Measurements from ENCODE around the gene LONP1. TPM values are rescaled to one million over a fixed set of nuclear protein-coding genes. Genes with fewer than 3 reads are reported as not detected.

Gene LONP1
- polyA plus RNA-seq, 1 donor from 2014 or later: 43.1 TPM

GRCh38 chr19:5687360-5688198, 32.4 kb downstream of the LONP1 start:
- peak overlapping the region; percentile 56 for H3K4me3 ChIP-seq (ENCODE audit: low read length)
- H3K36me3 ChIP-seq (ENCODE audit: insufficient read depth, low read length): no peaks in the 10 kb centered on the region
- peaks cover 20% of the 10 kb centered on the region for H3K79me2 ChIP-seq (replicated peaks; ENCODE audit: insufficient read depth, low read length)
- H3K27me3 ChIP-seq (ENCODE audit: insufficient read depth, low read depth, low read length): no peaks in the 10 kb centered on the region
- H3K9ac ChIP-seq (ENCODE audit: low read length): no peak overlapping the region
- H3F3A ChIP-seq (ENCODE audit: insufficient read depth, low read length, poor library complexity, severe bottlenecking): no peaks in the 10 kb centered on the region
- H3K9me3 ChIP-seq (ENCODE audit: low read length): no peaks in the 10 kb centered on the region
- peaks cover 11% of the 10 kb centered on the region for H4K20me1 ChIP-seq (ENCODE audit: insufficient read depth)
- H3K9me2 ChIP-seq (ENCODE audit: insufficient read depth, low read length): no peaks in the 10 kb centered on the region
- H3K4me2 ChIP-seq (ENCODE audit: low read length): no peak overlapping the region
- H3K27ac ChIP-seq (ENCODE audit: low read length): no peak overlapping the region
- TF ChIP-seq POLR2AphosphoS5 (IDR thresholded peaks at IDR 0.05) (peak; percentile 5), CTCF (IDR thresholded peaks at IDR 0.05; ENCODE audit: poor library complexity, severe bottlenecking) (peak; percentile 11), EZH2 (IDR thresholded peaks at IDR 0.05; ENCODE audit: borderline replicate concordance, insufficient read depth, low read length, poor library complexity, severe bottlenecking) (no peak), SMC3 (conservative IDR thresholded peaks at IDR 0.05; ENCODE audit: poor library complexity) (no peak)
- H2AFZ ChIP-seq (ENCODE audit: low read depth, low read length): no peak overlapping the region

- H2AFZ ChIP-seq (ENCODE audit: low read depth, low read length): no peak overlapping the region
- no peak overlapping the region for H3K4me2 ChIP-seq (ENCODE audit: low read length)
- H4K20me1 ChIP-seq (ENCODE audit: insufficient read depth): peaks cover 4% of the 10 kb centered on the region
- no peaks in the 10 kb centered on the region for H3K36me3 ChIP-seq (ENCODE audit: insufficient read depth, low read length)
- no peak overlapping the region for H3K27ac ChIP-seq (ENCODE audit: low read length)
- H3K27me3 ChIP-seq (ENCODE audit: insufficient read depth, low read depth, low read length): no peaks in the 10 kb centered on the region
- no peak overlapping the region for H3K9ac ChIP-seq (ENCODE audit: low read length)
- no peaks in the 10 kb centered on the region for H3K9me2 ChIP-seq (ENCODE audit: insufficient read depth, low read length)
- no peaks in the 10 kb centered on the region for H3F3A ChIP-seq (ENCODE audit: insufficient read depth, low read length, poor library complexity, severe bottlenecking)
- H3K9me3 ChIP-seq (ENCODE audit: low read length): no peaks in the 10 kb centered on the region
- H3K79me2 ChIP-seq (replicated peaks; ENCODE audit: insufficient read depth, low read length): peaks cover 18% of the 10 kb centered on the region
- H3K4me3 ChIP-seq (ENCODE audit: low read length): peak overlapping the region; percentile 56
- TF ChIP-seq CTCF (IDR thresholded peaks at IDR 0.05; ENCODE audit: poor library complexity, severe bottlenecking) (peak; percentile 60), RAD21 (conservative IDR thresholded peaks at IDR 0.05) (no peak), POLR2AphosphoS5 (IDR thresholded peaks at IDR 0.05) (peak; percentile 16), EZH2 (IDR thresholded peaks at IDR 0.05; ENCODE audit: borderline replicate concordance, insufficient read depth, low read length, poor library complexity, severe bottlenecking) (no peak)
Measured at GRCh38 chr19:5686647-5687359, 33.1 kb downstream of the LONP1 start.

DNA sequence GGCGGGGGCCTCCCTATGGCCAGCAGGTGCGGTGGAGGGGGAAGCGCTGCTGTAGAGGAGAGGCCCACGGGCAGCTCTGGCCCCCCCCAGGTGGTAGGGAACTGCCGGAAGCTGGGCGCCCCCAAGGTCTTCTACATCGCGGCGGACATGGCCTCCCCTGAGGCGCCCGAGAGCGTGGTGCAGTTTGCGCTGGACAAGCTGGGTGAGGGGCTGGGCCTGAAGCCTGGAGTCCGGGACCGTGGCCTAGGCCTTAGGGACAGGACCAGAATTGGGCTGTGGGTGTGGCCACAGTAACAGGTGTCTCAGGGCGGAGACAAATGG, 33.7 kb downstream of the LONP1 start:
- Histone ChIP-seq H3K9me3 (ENCODE audit: low read length) (no peaks in the 10 kb centered on the region), H3K4me2 (ENCODE audit: low read length) (no peak overlapping the region), H3K27ac (ENCODE audit: low read length) (no peak overlapping the region), H3K36me3 (ENCODE audit: insufficient read depth, low read length) (no peaks in the 10 kb centered on the region), H3K4me3 (ENCODE audit: low read length) (peak overlapping the region; percentile 56), H2AFZ (ENCODE audit: low read depth, low read length) (no peak overlapping the region), H3K27me3 (ENCODE audit: insufficient read depth, low read depth, low read length) (no peaks in the 10 kb centered on the region), H4K20me1 (ENCODE audit: insufficient read depth) (peaks cover 4% of the 10 kb centered on the region), H3F3A (ENCODE audit: insufficient read depth, low read length, poor library complexity, severe bottlenecking) (no peaks in the 10 kb centered on the region), H3K9me2 (ENCODE audit: insufficient read depth, low read length) (no peaks in the 10 kb centered on the region), H3K9ac (ENCODE audit: low read length) (no peak overlapping the region), H3K79me2 (replicated peaks; ENCODE audit: insufficient read depth, low read length) (peaks cover 20% of the 10 kb centered on the region)
- TF ChIP-seq, protein P1, sequence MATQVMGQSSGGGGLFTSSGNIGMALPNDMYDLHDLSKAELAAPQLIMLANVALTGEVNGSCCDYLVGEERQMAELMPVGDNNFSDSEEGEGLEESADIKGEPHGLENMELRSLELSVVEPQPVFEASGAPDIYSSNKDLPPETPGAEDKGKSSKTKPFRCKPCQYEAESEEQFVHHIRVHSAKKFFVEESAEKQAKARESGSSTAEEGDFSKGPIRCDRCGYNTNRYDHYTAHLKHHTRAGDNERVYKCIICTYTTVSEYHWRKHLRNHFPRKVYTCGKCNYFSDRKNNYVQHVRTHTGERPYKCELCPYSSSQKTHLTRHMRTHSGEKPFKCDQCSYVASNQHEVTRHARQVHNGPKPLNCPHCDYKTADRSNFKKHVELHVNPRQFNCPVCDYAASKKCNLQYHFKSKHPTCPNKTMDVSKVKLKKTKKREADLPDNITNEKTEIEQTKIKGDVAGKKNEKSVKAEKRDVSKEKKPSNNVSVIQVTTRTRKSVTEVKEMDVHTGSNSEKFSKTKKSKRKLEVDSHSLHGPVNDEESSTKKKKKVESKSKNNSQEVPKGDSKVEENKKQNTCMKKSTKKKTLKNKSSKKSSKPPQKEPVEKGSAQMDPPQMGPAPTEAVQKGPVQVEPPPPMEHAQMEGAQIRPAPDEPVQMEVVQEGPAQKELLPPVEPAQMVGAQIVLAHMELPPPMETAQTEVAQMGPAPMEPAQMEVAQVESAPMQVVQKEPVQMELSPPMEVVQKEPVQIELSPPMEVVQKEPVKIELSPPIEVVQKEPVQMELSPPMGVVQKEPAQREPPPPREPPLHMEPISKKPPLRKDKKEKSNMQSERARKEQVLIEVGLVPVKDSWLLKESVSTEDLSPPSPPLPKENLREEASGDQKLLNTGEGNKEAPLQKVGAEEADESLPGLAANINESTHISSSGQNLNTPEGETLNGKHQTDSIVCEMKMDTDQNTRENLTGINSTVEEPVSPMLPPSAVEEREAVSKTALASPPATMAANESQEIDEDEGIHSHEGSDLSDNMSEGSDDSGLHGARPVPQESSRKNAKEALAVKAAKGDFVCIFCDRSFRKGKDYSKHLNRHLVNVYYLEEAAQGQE (IDR thresholded peaks at IDR 0.05; ENCODE audit: borderline replicate concordance): no peak
- TF ChIP-seq TAF1 (IDR thresholded peaks at IDR 0.05; ENCODE audit: low read depth) (no peak), EP300 (conservative IDR thresholded peaks at IDR 0.05; ENCODE audit: poor library complexity, severe bottlenecking) (no peak), MXI1 (conservative IDR thresholded peaks at IDR 0.05; ENCODE audit: poor library complexity, severe bottlenecking) (no peak), POLR2AphosphoS5 (IDR thresholded peaks at IDR 0.05) (no peak), RAD21 (conservative IDR thresholded peaks at IDR 0.05) (no peak)
